ENCODE results near the gene RGS10.

The RGS10 gene

DNA sequence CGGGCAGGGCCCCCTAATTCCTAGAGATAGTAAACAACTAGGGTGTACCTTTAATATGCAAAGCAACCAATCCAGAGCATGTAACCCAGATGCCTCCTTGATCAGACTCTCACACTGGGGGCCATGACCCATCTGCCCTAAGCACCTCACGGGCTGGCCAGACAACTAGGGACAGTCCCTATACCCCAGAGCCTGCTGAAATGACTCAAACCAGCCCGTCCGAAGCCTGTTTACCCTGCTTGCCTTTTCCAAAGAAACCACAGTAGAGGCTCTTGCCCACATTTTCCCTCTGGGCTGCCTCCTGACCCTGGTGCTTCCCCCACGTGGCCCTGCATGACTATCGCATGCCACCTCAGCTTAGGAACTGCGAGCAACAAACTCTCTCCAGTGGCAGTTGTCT, 46.2 kb downstream of the RGS10 start:
- H3K4me3 ChIP-seq: no peak overlapping the region
- intact Hi-C loops (cut with DNase I; ENCODE audit: low total_unique reads): no loop called here

DNA sequence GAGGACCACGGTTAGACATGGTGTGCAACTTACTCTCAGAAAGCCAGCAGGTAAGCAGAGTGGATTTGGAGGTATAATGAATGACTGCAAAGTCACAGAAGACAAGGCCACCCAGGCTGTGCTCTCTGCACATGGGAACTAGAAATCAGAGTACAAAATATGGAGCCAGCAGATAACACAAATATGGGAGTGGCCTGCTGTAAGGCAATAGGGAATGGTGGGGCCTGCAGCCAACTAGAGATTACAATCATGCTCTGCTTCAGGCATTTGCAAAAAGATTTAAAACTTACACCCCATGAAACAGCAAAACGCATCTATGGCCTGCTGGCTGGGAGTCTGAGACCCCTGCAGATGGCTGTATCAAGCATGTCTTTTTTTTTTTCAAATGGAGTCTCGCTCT, 47.0 kb downstream of the RGS10 start:
- intact Hi-C loops (cut with DNase I; ENCODE audit: low total_unique reads): no loop called here
- H3K27ac ChIP-seq: no peak overlapping the region
- H3K4me1 ChIP-seq: no peaks in the 10 kb centered on the region
- H3K9me3 ChIP-seq: no peaks in the 10 kb centered on the region
- TF ChIP-seq, protein P1, sequence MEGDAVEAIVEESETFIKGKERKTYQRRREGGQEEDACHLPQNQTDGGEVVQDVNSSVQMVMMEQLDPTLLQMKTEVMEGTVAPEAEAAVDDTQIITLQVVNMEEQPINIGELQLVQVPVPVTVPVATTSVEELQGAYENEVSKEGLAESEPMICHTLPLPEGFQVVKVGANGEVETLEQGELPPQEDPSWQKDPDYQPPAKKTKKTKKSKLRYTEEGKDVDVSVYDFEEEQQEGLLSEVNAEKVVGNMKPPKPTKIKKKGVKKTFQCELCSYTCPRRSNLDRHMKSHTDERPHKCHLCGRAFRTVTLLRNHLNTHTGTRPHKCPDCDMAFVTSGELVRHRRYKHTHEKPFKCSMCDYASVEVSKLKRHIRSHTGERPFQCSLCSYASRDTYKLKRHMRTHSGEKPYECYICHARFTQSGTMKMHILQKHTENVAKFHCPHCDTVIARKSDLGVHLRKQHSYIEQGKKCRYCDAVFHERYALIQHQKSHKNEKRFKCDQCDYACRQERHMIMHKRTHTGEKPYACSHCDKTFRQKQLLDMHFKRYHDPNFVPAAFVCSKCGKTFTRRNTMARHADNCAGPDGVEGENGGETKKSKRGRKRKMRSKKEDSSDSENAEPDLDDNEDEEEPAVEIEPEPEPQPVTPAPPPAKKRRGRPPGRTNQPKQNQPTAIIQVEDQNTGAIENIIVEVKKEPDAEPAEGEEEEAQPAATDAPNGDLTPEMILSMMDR (IDR thresholded peaks at IDR 0.05): no peak
- no peaks in the 10 kb centered on the region for H3K36me3 ChIP-seq
- no peak for DNase-seq
- no peak overlapping the region for H3K4me3 ChIP-seq
- no peaks in the 10 kb centered on the region for H3K27me3 ChIP-seq

More for the DNA sequence above, 46.2 kb downstream of the RGS10 start:
- TF ChIP-seq, protein P1 (IDR thresholded peaks at IDR 0.05): no peak
- H3K9me3 ChIP-seq: no peaks in the 10 kb centered on the region
- no peak for DNase-seq
- H3K27me3 ChIP-seq: no peaks in the 10 kb centered on the region
- H3K4me1 ChIP-seq: no peaks in the 10 kb centered on the region
- no peak overlapping the region for H3K27ac ChIP-seq
- H3K36me3 ChIP-seq: no peaks in the 10 kb centered on the region

DNA sequence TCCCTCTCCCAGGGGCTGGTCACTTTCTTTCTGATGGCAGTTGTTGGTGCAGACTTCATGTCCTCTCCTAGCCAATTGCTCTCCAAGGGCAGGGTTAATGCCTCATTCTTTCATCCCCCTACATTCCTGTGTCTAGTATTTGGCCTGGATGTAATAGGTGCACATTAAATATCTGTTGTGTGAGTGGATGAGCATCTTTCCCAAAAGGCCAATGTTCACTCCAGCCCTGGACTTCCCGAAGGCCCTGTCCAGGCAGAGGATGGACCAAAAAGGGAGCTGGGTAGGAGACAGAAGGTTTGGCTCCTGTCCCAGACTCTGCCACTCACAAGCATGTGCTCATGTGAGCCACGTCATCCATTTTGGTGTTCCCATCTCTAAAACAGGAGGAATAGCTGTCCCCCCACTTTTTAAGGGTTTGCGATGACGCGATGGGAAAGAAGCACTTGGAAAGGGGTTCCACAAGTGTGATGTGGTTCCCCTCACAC, 47.5 kb downstream of the RGS10 start:
- no peak overlapping the region for H3K27ac ChIP-seq
- TF ChIP-seq, protein P1 (IDR thresholded peaks at IDR 0.05): no peak
- intact Hi-C loops (cut with DNase I; ENCODE audit: low total_unique reads): no loop called here

DNA sequence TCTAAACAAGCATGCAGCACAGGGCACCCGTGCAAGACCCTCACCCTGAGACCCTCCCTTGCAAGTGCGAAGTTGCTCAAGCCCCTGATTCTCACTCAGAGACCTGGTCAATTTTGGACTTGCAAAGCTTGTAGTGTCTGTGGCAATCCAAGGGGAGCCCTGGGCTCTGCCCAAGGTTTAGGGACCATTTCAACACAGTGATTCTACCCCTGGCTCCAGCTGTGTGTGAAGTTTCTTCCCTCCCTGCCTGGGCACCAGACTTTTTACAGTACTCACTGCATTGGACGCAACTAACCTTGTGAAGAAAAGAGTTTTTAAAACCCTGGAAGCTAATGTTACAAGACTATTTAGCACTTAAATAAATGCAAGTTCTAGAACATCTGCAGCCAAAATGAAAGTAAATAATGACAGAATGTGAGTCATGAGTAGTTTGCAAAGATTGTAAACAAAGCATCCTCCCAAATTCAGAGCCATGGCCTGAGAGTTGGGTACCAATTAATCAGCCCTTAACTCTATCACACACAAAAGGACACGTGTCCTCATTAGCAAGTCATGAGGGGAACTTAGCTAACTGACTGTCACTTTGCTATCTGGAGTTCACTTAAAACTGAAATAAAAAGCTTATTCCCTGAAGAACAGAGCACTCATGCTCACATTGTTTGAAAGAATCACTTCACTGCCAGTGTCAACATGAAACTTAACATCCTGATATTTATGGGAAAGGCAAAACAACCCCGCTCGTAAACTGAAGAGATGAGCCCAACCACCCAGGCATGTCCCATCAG, 48.1 kb downstream of the RGS10 start:
- peak in 1 of 2 donors; percentile 41 for DNase-seq
- intact Hi-C loops (cut with DNase I; ENCODE audit: low total_unique reads): no loop called here
- Histone ChIP-seq H3K27me3 (no peaks in the 10 kb centered on the region), H3K36me3 (no peaks in the 10 kb centered on the region), H3K27ac (no peak overlapping the region), H3K4me3 (no peak overlapping the region), H3K9me3 (no peaks in the 10 kb centered on the region), H3K4me1 (peaks cover 0 to 6% (median 4%) of the 10 kb centered on the region in 4 donors)
- TF ChIP-seq, protein P1 (IDR thresholded peaks at IDR 0.05): no peak

More for the DNA sequence above, 47.5 kb downstream of the RGS10 start:
- no peak for DNase-seq
- Histone ChIP-seq H3K4me3 (no peak overlapping the region), H3K36me3 (no peaks in the 10 kb centered on the region), H3K27me3 (no peaks in the 10 kb centered on the region), H3K4me1 (no peaks in the 10 kb centered on the region), H3K9me3 (no peaks in the 10 kb centered on the region)

DNA sequence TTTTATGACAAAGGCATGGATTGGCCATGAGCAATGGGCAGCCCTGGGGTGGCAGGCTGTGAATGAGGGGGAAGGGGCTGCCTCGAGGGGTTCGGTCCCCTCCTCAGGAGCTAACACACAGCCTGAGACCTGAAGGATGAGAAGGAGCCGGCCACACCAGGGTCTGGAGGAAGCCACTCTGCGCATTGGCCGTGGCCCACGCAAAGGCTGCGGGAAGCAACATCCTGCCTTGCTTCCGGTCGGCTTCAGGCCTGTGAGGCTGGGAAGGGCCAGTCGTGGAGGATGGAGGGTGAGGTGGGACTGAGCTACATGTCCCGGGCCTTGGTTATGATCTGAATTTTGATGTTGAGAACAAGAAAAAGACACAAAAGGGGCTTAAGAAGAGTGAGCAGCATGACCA, 49.4 kb downstream of the RGS10 start:
- Histone ChIP-seq H3K27me3 (no peaks in the 10 kb centered on the region), H3K36me3 (no peaks in the 10 kb centered on the region), H3K4me3 (no peak overlapping the region), H3K9me3 (no peaks in the 10 kb centered on the region), H3K4me1 (peaks cover 0 to 8% (median 5%) of the 10 kb centered on the region in 4 donors), H3K27ac (no peak overlapping the region)
- DNase-seq: no peak
- TF ChIP-seq, protein P1 (IDR thresholded peaks at IDR 0.05): no peak
- intact Hi-C loops (cut with DNase I; ENCODE audit: low total_unique reads): no loop called here

All from tibial artery (tissue), 4 donors.